GM12801 (cell line): Measurements from ENCODE around the gene GKN1.

Source experiments
- TF ChIP-seq, protein P1 (sequence below): IDR thresholded peaks from one replicate; pipeline ENCODE4 v1.5.1; 2011; ENCODE audit warnings: control low read depth; ENCODE audit not compliant: insufficient read length; ENCODE audit errors: extremely low read depth

GKN1 gene

DNA sequence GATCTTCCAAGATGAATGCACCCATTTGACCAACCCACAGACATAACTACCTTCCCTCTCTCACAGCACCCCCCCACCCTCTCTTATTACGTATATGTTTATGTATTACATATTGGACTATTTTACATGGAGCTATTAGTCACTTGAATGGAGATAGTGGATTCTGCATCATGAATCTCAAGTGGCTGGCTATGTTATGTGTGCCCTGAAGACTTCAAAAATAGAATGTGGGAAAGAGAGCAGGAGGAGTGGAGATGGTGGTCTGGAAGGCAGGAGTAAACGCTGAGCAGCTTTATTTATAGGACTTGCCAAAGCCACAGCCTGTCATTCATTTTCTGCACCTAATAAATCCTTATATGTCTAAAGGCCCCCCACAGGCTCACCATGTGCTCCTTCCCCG lies 43.4 kb downstream of the GKN1 start:
- TF ChIP-seq, protein P1, sequence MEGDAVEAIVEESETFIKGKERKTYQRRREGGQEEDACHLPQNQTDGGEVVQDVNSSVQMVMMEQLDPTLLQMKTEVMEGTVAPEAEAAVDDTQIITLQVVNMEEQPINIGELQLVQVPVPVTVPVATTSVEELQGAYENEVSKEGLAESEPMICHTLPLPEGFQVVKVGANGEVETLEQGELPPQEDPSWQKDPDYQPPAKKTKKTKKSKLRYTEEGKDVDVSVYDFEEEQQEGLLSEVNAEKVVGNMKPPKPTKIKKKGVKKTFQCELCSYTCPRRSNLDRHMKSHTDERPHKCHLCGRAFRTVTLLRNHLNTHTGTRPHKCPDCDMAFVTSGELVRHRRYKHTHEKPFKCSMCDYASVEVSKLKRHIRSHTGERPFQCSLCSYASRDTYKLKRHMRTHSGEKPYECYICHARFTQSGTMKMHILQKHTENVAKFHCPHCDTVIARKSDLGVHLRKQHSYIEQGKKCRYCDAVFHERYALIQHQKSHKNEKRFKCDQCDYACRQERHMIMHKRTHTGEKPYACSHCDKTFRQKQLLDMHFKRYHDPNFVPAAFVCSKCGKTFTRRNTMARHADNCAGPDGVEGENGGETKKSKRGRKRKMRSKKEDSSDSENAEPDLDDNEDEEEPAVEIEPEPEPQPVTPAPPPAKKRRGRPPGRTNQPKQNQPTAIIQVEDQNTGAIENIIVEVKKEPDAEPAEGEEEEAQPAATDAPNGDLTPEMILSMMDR = no peak

DNA sequence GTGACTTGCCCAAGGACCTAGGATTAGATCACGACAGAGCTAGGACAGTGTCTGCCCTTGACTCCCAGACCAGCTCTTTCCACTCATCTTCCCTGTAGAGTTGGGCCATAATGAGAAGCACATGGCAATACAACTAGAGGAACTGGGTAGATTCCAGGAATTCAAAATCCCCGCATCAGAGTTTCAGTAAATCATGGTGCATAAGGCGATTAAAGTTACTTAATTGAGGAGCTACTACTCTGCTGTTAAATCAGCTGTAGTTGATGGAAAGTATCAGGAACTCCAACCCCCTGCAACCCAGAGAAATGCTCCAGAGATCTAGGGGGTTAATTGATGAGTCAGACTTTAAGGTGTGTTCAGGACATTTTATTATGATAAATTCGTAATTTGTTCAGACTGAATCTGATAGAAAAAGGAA lies 44.3 kb downstream of the GKN1 start:
- TF ChIP-seq, protein P1 = no peak

DNA sequence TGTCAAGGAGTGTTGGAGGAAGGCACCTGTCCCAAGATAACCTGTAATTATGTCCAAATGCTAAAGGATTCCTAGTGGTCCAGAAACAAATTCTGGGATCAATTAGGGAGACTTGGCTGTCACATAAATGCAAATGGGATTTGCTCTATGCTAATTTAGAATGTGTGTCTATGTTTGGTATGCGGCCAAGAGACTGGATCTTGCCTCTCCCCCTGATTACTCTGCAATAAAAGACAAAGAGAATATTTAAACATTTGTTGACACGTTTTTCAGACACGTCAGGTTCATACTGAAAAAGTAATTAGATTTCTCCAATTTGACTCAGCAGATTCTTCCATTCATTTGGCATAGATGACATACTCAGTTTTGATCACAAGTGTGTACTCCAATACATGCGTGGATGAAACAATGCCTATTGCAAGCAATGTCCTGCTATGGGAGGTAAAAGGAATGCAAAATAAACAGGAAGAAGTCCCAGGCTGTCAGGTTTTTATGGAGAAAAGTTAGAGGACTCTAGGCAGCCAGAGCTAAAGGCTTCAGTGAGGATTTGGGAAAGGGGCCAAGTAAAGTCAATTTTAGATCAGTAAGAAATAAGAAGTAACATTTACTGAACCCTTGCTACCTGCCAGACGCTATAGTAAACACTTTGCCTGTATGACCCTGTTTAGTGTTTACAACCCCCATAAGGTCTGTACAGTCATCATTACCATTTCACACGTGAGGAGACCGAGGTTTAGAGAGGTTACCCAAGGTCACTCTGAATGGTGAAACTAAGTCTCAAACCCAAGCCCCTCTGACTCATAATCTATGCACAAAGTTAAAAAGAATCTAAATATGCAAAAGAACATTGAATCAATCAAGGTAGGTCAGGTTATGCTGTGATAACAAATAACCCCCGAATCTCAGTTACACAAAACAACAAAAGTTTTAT lies 46.3 kb downstream of the GKN1 start:
- TF ChIP-seq, protein P1 = no peak

DNA sequence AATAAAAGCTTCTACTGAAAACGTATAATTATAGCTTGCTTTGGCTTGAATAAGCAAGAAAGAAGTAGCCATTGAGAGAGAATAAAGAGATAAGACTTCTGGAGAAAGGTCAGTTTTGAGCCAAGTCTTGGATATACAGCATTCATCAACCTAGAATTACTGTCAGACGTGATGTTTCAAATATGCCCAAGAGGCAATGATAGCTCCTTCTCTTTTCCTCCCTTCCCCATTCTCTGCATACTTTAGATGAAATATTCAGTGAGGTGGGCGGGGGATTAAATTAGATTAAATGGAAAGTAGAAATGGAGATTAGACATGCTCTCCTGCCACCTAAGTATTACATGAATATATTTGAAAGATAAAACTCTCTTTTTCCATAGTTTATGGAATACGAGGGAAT lies 47.3 kb downstream of the GKN1 start:
- TF ChIP-seq, protein P1 = no peak

DNA sequence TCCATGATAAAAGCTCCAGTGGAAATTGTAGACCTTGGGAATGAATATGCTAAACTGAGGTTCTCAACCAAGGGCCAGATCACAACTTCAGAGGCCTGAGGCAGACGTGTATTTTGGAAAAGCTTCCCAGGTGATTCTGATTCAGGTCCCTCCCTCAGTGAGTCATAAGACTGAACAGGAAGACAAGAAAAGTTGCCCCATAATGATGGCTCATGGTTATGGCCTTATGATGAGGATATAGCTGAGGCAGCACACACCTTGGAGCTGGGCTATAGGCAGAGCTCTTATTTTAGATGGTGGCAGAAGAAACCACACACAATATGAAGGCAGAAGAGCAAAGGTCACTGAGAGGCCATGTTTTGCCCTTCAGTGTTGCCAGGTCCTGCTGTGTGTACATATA lies 48.1 kb downstream of the GKN1 start:
- TF ChIP-seq, protein P1 = no peak

DNA sequence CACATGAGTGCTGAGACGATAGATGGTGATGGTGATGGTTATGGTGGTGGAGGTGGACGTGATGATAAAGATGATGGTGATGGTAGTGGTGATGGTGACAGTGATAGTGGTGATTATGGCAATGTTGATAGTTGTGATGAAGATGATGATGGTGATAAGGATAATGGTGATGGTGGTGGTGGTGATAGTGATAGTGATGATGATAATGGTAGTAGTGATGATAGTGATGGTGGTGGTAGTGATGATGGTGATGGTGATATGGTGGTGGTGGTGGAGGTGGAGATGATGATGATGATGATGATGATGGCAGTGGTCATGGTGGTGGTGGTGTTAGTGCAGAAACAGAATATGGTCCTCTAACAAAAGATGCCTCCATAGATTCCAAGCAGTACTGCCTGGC lies 48.8 kb downstream of the GKN1 start:
- TF ChIP-seq, protein P1 = no peak

DNA sequence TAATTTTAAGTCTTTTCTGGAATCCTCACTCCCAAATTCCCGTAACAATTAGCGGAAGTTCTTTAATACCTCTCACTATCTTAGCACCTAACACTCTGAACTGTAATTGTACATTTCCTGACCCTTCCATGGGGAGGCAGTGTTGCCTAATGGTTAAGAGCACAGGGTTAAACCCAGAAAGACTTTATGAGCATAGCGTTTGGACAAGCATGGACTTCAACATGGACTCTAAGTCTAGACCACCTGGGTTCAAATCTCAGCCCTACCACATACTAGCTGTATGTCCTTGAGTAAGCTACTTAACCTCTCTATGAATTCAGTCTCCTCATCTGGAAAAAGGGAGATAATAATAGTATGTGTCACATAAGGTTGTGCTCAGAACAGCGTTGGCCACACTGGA lies 51.6 kb downstream of the GKN1 start:
- TF ChIP-seq, protein P1 = no peak
